H1 (cell line): ENCODE results near the gene ACOX1. TPM values are rescaled to one million over a fixed set of nuclear protein-coding genes. Genes with fewer than 3 reads are reported as not detected.

Experiments
- CTCF ChIA-PET: fragments of 300-600 bp; sonication (Branson Sonifier 250); formaldehyde crosslinking; loops from one replicate; lab custom pipeline; 2021; ENCODE audit not compliant: partially characterized antibody; lab: Charles Lee
- POLR2A ChIA-PET: fragments of 300-600 bp; sonication (Branson Sonifier 250); formaldehyde crosslinking; loops from one replicate; lab custom pipeline; 2021; ENCODE audit warnings: inconsistent platforms; ENCODE audit not compliant: partially characterized antibody; lab: Charles Lee
- DNase-seq, 2 experiments: peaks; one replicate each; pipeline versions ENCODE4 v3.0.0 to v3.0.0-alpha.2; 2010 to 2022; ENCODE audit warnings: low spot score in 2 of 2, low read depth in 1 of 2, mixed read lengths in 1 of 2
- FAIRE-seq: peaks from 2 replicates; lab custom pipeline; 2011; peaks lifted over from hg19 to GRCh38; lab: Jason Lieb, UNC
- H2AFZ ChIP-seq: 2 replicates; pipeline ENCODE4 v1.8.1; 2012; ENCODE audit warnings: low read length, inconsistent platforms
- H2AK5ac ChIP-seq: 2 replicates; pipeline ENCODE4 v1.6.1; 2013; ENCODE audit warnings: low read depth, low read length
- H2BK120ac ChIP-seq: replicated peaks from 2 replicates; pipeline ENCODE3; 2013; ENCODE audit warnings: low read depth, low read length, inconsistent platforms
- H2BK12ac ChIP-seq: 2 replicates; pipeline ENCODE4 v1.6.1; 2013; ENCODE audit warnings: low read depth, low read length
- H2BK15ac ChIP-seq: 2 replicates; pipeline ENCODE4 v1.6.1; 2013; ENCODE audit warnings: low read length
- H2BK20ac ChIP-seq: 2 replicates; pipeline ENCODE4 v1.6.1; 2013; ENCODE audit warnings: low read length
- H2BK5ac ChIP-seq: 2 replicates; pipeline ENCODE4 v1.6.1; 2013; ENCODE audit warnings: low read depth, low read length
- H3K14ac ChIP-seq: 2 replicates; pipeline ENCODE4 v1.6.1; 2013; ENCODE audit warnings: inconsistent platforms; ENCODE audit not compliant: insufficient read length
- H3K18ac ChIP-seq: 2 replicates; pipeline ENCODE4 v1.6.1; 2013; ENCODE audit warnings: low read length; ENCODE audit errors: extremely low read depth
- H3K23ac ChIP-seq: 2 replicates; pipeline ENCODE4 v1.6.1; 2013; ENCODE audit warnings: inconsistent platforms; ENCODE audit not compliant: insufficient read length
- H3K23me2 ChIP-seq: 2 replicates; pipeline ENCODE4 v1.6.1; 2013; ENCODE audit warnings: low read depth, low read length
- H3K27ac ChIP-seq: 2 replicates; pipeline ENCODE4 v1.6.1; 2011; ENCODE audit warnings: low read depth, low read length, inconsistent platforms
- H3K27me3 ChIP-seq, 4 experiments: replicated peaks in 1 of 4; 1 replicate in 1 of 4; 2 replicates in 3 of 4; pipeline versions ENCODE4 v1.6.1 to v1.8.1; 2011 to 2013; ENCODE audit warnings: low read length in 3 of 4, mild to moderate bottlenecking in 3 of 4, inconsistent platforms in 2 of 4, mixed read lengths in 2 of 4, moderate library complexity in 1 of 4; ENCODE audit not compliant: control insufficient read depth in 3 of 4, insufficient read depth in 3 of 4; ENCODE audit errors: extremely low read depth in 1 of 4
- H3K36me3 ChIP-seq, 4 experiments: 2 replicates each; pipeline versions ENCODE4 v1.6.1 to v1.8.1; 2011 to 2013; ENCODE audit warnings: mild to moderate bottlenecking in 4 of 4, low read length in 3 of 4, moderate library complexity in 2 of 4, control low read depth in 1 of 4, inconsistent platforms in 1 of 4; ENCODE audit not compliant: insufficient read depth in 4 of 4, control insufficient read depth in 2 of 4
- H3K4ac ChIP-seq: replicated peaks from 2 replicates; pipeline ENCODE3; 2013; ENCODE audit warnings: low read length, low read depth, mixed read lengths, inconsistent platforms; ENCODE audit not compliant: insufficient read length
- H3K4me1 ChIP-seq, 4 experiments: replicated peaks in 1 of 4; 1 replicate in 1 of 4; 2 replicates in 3 of 4; pipeline versions ENCODE4 v1.6.1 to v1.8.1; 2011 to 2013; ENCODE audit warnings: low read length in 3 of 4, inconsistent platforms in 2 of 4, mixed read lengths in 1 of 4; ENCODE audit not compliant: insufficient read depth in 4 of 4, control insufficient read depth in 3 of 4
- H3K4me2 ChIP-seq, 2 experiments: 2 replicates each; pipeline versions ENCODE4 v1.6.1 to v1.8.1; 2011 to 2013; ENCODE audit warnings: low read depth in 2 of 2, low read length in 2 of 2, control low read depth in 1 of 2, inconsistent platforms in 1 of 2, mild to moderate bottlenecking in 1 of 2; ENCODE audit not compliant: insufficient read depth in 1 of 2
- H3K4me3 ChIP-seq, 4 experiments: fragments of 200-600, 300-600 bp in 1 of 4; sonication (generic), shearing (Covaris generic), sonication (Bioruptor Twin) in 1 of 4; 2 replicates each; pipeline versions ENCODE4 v1.5.1 to v1.8.1; 2011 to 2016; ENCODE audit warnings: low read length in 4 of 4, low read depth in 3 of 4, control low read depth in 2 of 4, inconsistent platforms in 2 of 4, mild to moderate bottlenecking in 2 of 4, mixed read lengths in 1 of 4, moderate library complexity in 1 of 4; ENCODE audit not compliant: insufficient read depth in 2 of 4; ENCODE audit errors: extremely low read depth in 1 of 4
- H3K56ac ChIP-seq: replicated peaks from 2 replicates; pipeline ENCODE3; 2013; ENCODE audit warnings: low read depth, mild to moderate bottlenecking, mixed read lengths, low read length, inconsistent platforms; ENCODE audit not compliant: insufficient read length
- H3K79me1 ChIP-seq: 2 replicates; pipeline ENCODE4 v1.6.1; 2013; ENCODE audit warnings: low read depth, low read length, control low read depth
- H3K79me2 ChIP-seq, 2 experiments: 2 replicates each; pipeline versions ENCODE4 v1.6.1 to v1.8.1; 2012 to 2013; ENCODE audit warnings: low read length in 2 of 2, mild to moderate bottlenecking in 2 of 2, inconsistent platforms in 1 of 2; ENCODE audit not compliant: insufficient read depth in 2 of 2, control insufficient read depth in 1 of 2
- H3K9ac ChIP-seq, 4 experiments: replicated peaks in 1 of 4; 1 replicate in 1 of 4; 2 replicates in 3 of 4; pipeline versions ENCODE4 v1.6.1 to v1.8.1; 2011 to 2013; ENCODE audit warnings: low read depth in 3 of 4, low read length in 3 of 4, control low read depth in 2 of 4, mild to moderate bottlenecking in 2 of 4, moderate library complexity in 2 of 4, inconsistent platforms in 1 of 4; ENCODE audit errors: extremely low read depth in 1 of 4
- H3K9me3 ChIP-seq, 2 experiments: 2 replicates each; pipeline versions ENCODE4 v1.6.1 to v1.8.1; 2012 to 2013; ENCODE audit warnings: mild to moderate bottlenecking in 2 of 2, moderate library complexity in 2 of 2, control low read depth in 1 of 2, inconsistent platforms in 1 of 2, low read depth in 1 of 2, low read length in 1 of 2, mixed read lengths in 1 of 2; ENCODE audit not compliant: insufficient read depth in 2 of 2
- H4K20me1 ChIP-seq, 2 experiments: replicated peaks in 1 of 2; 2 replicates each; pipeline versions ENCODE3 to v1.8.1; 2011 to 2013; ENCODE audit warnings: inconsistent platforms in 2 of 2, low read length in 2 of 2, mild to moderate bottlenecking in 1 of 2; ENCODE audit not compliant: insufficient read depth in 2 of 2, control insufficient read depth in 1 of 2
- H4K5ac ChIP-seq: 2 replicates; pipeline ENCODE4 v1.6.1; 2013; ENCODE audit warnings: low read length, low read depth, mixed read lengths, inconsistent platforms; ENCODE audit not compliant: insufficient read length
- H4K8ac ChIP-seq: 2 replicates; pipeline ENCODE4 v1.8.0; 2013; ENCODE audit warnings: mild to moderate bottlenecking, moderate library complexity, low read length, inconsistent platforms; ENCODE audit not compliant: insufficient read depth; ENCODE audit errors: extremely low read depth
- H4K91ac ChIP-seq: replicated peaks from 2 replicates; pipeline ENCODE3; 2013; ENCODE audit warnings: low read length, mixed read lengths, inconsistent platforms; ENCODE audit not compliant: insufficient read length
- CTBP2 ChIP-seq: IDR thresholded peaks from 2 replicates; pipeline ENCODE4 v1.7.0; 2011; ENCODE audit warnings: borderline replicate concordance, mild to moderate bottlenecking, moderate library complexity, mixed read lengths, low read length; ENCODE audit not compliant: insufficient read depth, insufficient read length
- EZH2 ChIP-seq: fragments of 200-600 bp; sonication (generic); IDR thresholded peaks from 2 replicates; pipeline ENCODE4 v1.7.1; 2012; ENCODE audit warnings: low read depth, mild to moderate bottlenecking, moderate library complexity, low read length, inconsistent platforms; ENCODE audit not compliant: severe bottlenecking
- GTF2F1 ChIP-seq: IDR thresholded peaks from 2 replicates; pipeline ENCODE4 v1.6.1; 2012; ENCODE audit warnings: low read depth, low read length, improper control_type of control experiment, borderline replicate concordance
- HDAC2 ChIP-seq, 2 experiments: fragments of 300-600 bp in 1 of 2; sonication (generic) in 1 of 2; IDR thresholded peaks; 2 replicates each; pipeline ENCODE4 v1.6.1; 2011 to 2012; ENCODE audit warnings: low read depth in 2 of 2, low read length in 2 of 2, mild to moderate bottlenecking in 2 of 2, moderate library complexity in 2 of 2, borderline replicate concordance in 1 of 2, inconsistent platforms in 1 of 2
- JUND ChIP-seq: IDR thresholded peaks from 2 replicates; pipeline ENCODE4 v1.6.1; 2011; ENCODE audit warnings: mild to moderate bottlenecking, improper control_type of control experiment, low read length
- PHF8 ChIP-seq: fragments of 200-600 bp; sonication (generic); conservative IDR thresholded peaks from 2 replicates; pipeline ENCODE4 v1.7.1; 2012; ENCODE audit warnings: low read depth, mild to moderate bottlenecking, inconsistent platforms, low read length, moderate library complexity
- RXRA ChIP-seq: IDR thresholded peaks from 2 replicates; pipeline ENCODE4 v1.6.1; 2011; ENCODE audit warnings: low read depth, mild to moderate bottlenecking, low read length, moderate library complexity; ENCODE audit not compliant: insufficient read depth
- SIRT6 ChIP-seq: IDR thresholded peaks from one replicate; pipeline ENCODE4 v1.7.1; 2012; ENCODE audit warnings: low read length, inconsistent platforms
- WGBS, 2 experiments: shearing (Covaris generic) in 1 of 2; methylation state at CpG; one replicate each; pipeline versions ENCODE4 v1.1.6 to v1.1.7; 2013 to 2015; ENCODE audit warnings: low lambda C conversion rate in 2 of 2, mixed read lengths in 2 of 2, inconsistent platforms in 1 of 2, low coverage in 1 of 2, missing lambda C conversion rate in 1 of 2; ENCODE audit not compliant: insufficient replicate concordance in 2 of 2, insufficient coverage in 1 of 2, insufficient read length in 1 of 2; ENCODE audit errors: extremely low coverage in 1 of 2, missing lambda C conversion rate in 1 of 2; 5-methylcytosine and 5-hydroxymethylcytosine counted together
- polyA plus RNA-seq, 7 experiments: library from polyadenylated mRNA; depleted of rRNA in 3 of 7; stranded (reverse) in 5 of 7; unstranded in 2 of 7; fragments of >200 nt in 5 of 7; fragments of 200-250 nt in 2 of 7; gene quantifications; 1 replicate in 5 of 7; 2 replicates in 1 of 7; 4 replicates in 1 of 7; pipeline versions ENCODE4 v1.2.1 to v1.2.3, GENCODE V29; 2011 to 2013; ENCODE audit warnings: missing spikeins in 2 of 7, mixed read lengths in 2 of 7
- total RNA-seq: library from RNA; stranded (reverse); fragmentation: NEBNext Ultra II Directional; extraction: Animal tissue kit (Norgen Biotek cat#: 25700); gene quantifications from 2 replicates; pipeline ENCODE4 v1.2.1, GENCODE V29; 2021
- TF ChIP-seq, protein P1 (sequence below), 3 experiments: IDR thresholded peaks; 1 replicate in 2 of 3; 2 replicates in 1 of 3; pipeline versions ENCODE4 v1.5.1 to v1.6.1; 2011; ENCODE audit warnings: low read length in 3 of 3, mild to moderate bottlenecking in 3 of 3, inconsistent platforms in 2 of 3, low read depth in 1 of 3, moderate library complexity in 1 of 3; ENCODE audit not compliant: insufficient read depth in 1 of 3; ENCODE audit errors: control extremely low read depth in 1 of 3

Gene ACOX1
- total and polyA plus RNA-seq, 2 of the 8 experiments (the other 6 are each of a cell fraction or from before 2014, with no cell fraction given): 10.5 to 30.4 TPM

- 89% methylated on average over 19 of the region's 21 CpGs; no CpG with 5 or more reads in 1 of the 2 experiments for WGBS, 2 experiments
- no peaks in the 10 kb centered on the region for H4K20me1 ChIP-seq
- no peak overlapping the region for H4K5ac ChIP-seq
- H3K9ac ChIP-seq: no peak overlapping the region
- DNase-seq (no peak), FAIRE-seq (no peak)
- H3K4me3 ChIP-seq: no peak overlapping the region
- no peaks in the 10 kb centered on the region for H3K23me2 ChIP-seq
- H3K14ac ChIP-seq: no peak overlapping the region
- H3K79me2 ChIP-seq: no peaks in the 10 kb centered on the region
- H2BK120ac ChIP-seq: no peak overlapping the region
- no peak overlapping the region for H2AFZ ChIP-seq
- no peak overlapping the region for H2BK15ac ChIP-seq
- no peak overlapping the region for H2BK12ac ChIP-seq
- H3K9me3 ChIP-seq: no peaks in the 10 kb centered on the region; a peak in 1 of 4 replicates
- no peak overlapping the region for H2BK5ac ChIP-seq
- peaks cover 0 to 2% (median under 1%) of the 10 kb centered on the region in 4 experiments; a peak in 3 of 7 replicates for H3K4me1 ChIP-seq
- no peaks in the 10 kb centered on the region; a peak in 1 of 8 replicates for H3K36me3 ChIP-seq
- no peaks in the 10 kb centered on the region for H3K79me1 ChIP-seq
- no peak overlapping the region for H3K27ac ChIP-seq
- H2BK20ac ChIP-seq: no peak overlapping the region
- H2AK5ac ChIP-seq: no peak overlapping the region
- ChIA-PET CTCF (interaction anchor here (0.5 to 32.0 kb wide), 14 partner anchors 4 to 356 kb away, joined by 3 to 885 read pairs (median 4); partner anchors contain the start of genes CDK3, EVPL, FBF1 and MRPL38), POLR2A (interaction anchor here (0.9 to 1.3 kb wide), 4 partner anchors 17 to 261 kb away, joined by 3 read pairs; no protein-coding TSS in a partner anchor)
- no peak overlapping the region for H3K4ac ChIP-seq
- H3K27me3 ChIP-seq: no peaks in the 10 kb centered on the region; a peak in 1 of 7 replicates
- TF ChIP-seq CTBP2 (no peak), HDAC2 (IDR thresholded peaks at IDR 0.05; ENCODE audit: borderline replicate concordance in 1 of 2, low read depth in 2 of 2, low read length in 2 of 2) (no peak), PHF8 (no peak), RXRA (no peak), EZH2 (no peak), SIRT6 (no peak), GTF2F1 (no peak), JUND (no peak)
- TF ChIP-seq, protein P1, sequence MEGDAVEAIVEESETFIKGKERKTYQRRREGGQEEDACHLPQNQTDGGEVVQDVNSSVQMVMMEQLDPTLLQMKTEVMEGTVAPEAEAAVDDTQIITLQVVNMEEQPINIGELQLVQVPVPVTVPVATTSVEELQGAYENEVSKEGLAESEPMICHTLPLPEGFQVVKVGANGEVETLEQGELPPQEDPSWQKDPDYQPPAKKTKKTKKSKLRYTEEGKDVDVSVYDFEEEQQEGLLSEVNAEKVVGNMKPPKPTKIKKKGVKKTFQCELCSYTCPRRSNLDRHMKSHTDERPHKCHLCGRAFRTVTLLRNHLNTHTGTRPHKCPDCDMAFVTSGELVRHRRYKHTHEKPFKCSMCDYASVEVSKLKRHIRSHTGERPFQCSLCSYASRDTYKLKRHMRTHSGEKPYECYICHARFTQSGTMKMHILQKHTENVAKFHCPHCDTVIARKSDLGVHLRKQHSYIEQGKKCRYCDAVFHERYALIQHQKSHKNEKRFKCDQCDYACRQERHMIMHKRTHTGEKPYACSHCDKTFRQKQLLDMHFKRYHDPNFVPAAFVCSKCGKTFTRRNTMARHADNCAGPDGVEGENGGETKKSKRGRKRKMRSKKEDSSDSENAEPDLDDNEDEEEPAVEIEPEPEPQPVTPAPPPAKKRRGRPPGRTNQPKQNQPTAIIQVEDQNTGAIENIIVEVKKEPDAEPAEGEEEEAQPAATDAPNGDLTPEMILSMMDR (IDR thresholded peaks at IDR 0.05; ENCODE audit: control extremely low read depth in 1 of 3, insufficient read depth in 1 of 3, low read depth in 1 of 3, low read length in 3 of 3): no peak
- no peak overlapping the region for H3K18ac ChIP-seq
- no peak overlapping the region for H3K56ac ChIP-seq
- no peak overlapping the region for H3K23ac ChIP-seq
- H4K8ac ChIP-seq: no peak overlapping the region; the same call in 1 of the 2 replicates
- H3K4me2 ChIP-seq: no peak overlapping the region
- H4K91ac ChIP-seq: no peak overlapping the region
Observed at GRCh38 chr17:76009969-76010661, 31.1 kb upstream of the ACOX1 start.
